ENCODE results near the gene SH3BP1.
A peak's percentile ranks its signal among the peaks of the same experiment; 100 is the strongest.

Gene SH3BP1

GRCh38 chr22:37675930-37676735, 36.7 kb downstream of the SH3BP1 start:
- H3K27ac ChIP-seq = peak overlapping the region; percentile 98
- TF ChIP-seq, protein P1, sequence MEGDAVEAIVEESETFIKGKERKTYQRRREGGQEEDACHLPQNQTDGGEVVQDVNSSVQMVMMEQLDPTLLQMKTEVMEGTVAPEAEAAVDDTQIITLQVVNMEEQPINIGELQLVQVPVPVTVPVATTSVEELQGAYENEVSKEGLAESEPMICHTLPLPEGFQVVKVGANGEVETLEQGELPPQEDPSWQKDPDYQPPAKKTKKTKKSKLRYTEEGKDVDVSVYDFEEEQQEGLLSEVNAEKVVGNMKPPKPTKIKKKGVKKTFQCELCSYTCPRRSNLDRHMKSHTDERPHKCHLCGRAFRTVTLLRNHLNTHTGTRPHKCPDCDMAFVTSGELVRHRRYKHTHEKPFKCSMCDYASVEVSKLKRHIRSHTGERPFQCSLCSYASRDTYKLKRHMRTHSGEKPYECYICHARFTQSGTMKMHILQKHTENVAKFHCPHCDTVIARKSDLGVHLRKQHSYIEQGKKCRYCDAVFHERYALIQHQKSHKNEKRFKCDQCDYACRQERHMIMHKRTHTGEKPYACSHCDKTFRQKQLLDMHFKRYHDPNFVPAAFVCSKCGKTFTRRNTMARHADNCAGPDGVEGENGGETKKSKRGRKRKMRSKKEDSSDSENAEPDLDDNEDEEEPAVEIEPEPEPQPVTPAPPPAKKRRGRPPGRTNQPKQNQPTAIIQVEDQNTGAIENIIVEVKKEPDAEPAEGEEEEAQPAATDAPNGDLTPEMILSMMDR (conservative IDR thresholded peaks at IDR 0.05; ENCODE audit: low read depth) = no peak
- CTCF ChIA-PET = no interaction called here
- POLR2A ChIA-PET (ENCODE audit: low non-redundant PET) = interaction anchor here (0.6 to 0.8 kb wide), 3 partner anchors 14 to 54 kb away, joined by 3 to 4 read pairs (median 3); partner anchors contain the start of gene PDXP
- DNase-seq (ENCODE audit: low spot score) = no peak

- H3K27ac ChIP-seq = peak overlapping the region; percentile 98
- DNase-seq (ENCODE audit: low spot score) = peak; percentile 73
- CTCF ChIA-PET = interaction anchor here (0.6 kb wide), 1 partner anchor 54 kb away, joined by 3 read pairs; no protein-coding TSS in a partner anchor
- POLR2A ChIA-PET (ENCODE audit: low non-redundant PET) = no interaction called here
- TF ChIP-seq, protein P1 (conservative IDR thresholded peaks at IDR 0.05; ENCODE audit: low read depth) = no peak
These were observed 37.4 kb downstream of the SH3BP1 start for GRCh38 chr22:37676736-37677492.

DNA sequence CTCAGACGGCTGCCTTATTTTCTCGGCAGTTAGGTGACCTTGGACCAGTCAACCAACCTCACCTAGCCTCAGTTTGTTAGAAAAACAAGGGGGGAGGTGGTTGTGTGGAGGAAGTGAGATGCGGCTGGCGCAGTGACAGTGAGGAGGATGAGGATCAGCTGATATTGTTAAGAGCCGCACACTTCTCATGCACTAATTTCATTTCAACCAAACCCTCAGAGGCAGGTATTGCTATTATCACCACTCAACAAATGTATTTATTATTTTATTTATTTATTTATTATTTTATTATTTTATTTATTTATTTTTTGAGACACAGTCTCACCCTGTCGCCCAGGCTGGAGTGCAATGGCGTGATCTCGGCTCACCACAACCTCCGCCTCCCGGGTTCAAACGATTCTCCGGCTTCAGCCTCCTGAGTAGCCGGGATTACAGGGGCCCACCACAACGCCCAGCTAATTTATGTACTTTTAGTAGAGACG, 38.1 kb downstream of the SH3BP1 start:
- TF ChIP-seq, protein P1 (conservative IDR thresholded peaks at IDR 0.05; ENCODE audit: low read depth) = no peak
- ChIA-PET CTCF (no interaction called here), POLR2A (ENCODE audit: low non-redundant PET) (no interaction called here)
- no peak for DNase-seq (ENCODE audit: low spot score)
- peak overlapping the region; percentile 98 for H3K27ac ChIP-seq

DNA sequence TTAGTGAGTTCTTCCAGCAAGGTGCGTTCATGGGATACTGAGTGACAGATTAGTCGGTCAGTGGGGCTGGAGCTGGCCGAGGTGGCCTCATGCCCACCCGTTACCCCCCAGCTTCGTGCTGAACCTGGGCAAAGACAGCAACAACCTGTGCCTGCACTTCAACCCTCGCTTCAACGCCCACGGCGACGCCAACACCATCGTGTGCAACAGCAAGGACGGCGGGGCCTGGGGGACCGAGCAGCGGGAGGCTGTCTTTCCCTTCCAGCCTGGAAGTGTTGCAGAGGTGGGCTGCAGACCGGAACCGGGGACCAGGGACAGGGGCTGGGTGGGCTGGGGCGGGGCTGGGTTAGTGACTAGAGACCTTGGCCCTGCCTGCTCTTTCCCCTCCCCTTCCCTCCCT, 38.9 kb downstream of the SH3BP1 start:
- TF ChIP-seq, protein P1 (conservative IDR thresholded peaks at IDR 0.05; ENCODE audit: low read depth) = no peak
- DNase-seq (ENCODE audit: low spot score) = no peak
- ChIA-PET CTCF (no interaction called here), POLR2A (ENCODE audit: low non-redundant PET) (no interaction called here)
- peak overlapping the region; percentile 98 for H3K27ac ChIP-seq

- no peak for DNase-seq (ENCODE audit: low spot score)
- peak overlapping the region; percentile 98 for H3K27ac ChIP-seq
- ChIA-PET POLR2A (ENCODE audit: low non-redundant PET) (no interaction called here), CTCF (interaction anchor here (0.7 kb wide), 1 partner anchor 126 kb away, joined by 7 read pairs; a partner anchor contains a TSS)
- TF ChIP-seq, protein P1 (conservative IDR thresholded peaks at IDR 0.05; ENCODE audit: low read depth) = no peak
These were observed 40.2 kb downstream of the SH3BP1 start for GRCh38 chr22:37679670-37680069.

- TF ChIP-seq, protein P1 (conservative IDR thresholded peaks at IDR 0.05; ENCODE audit: low read depth) = no peak
- ChIA-PET CTCF (interaction anchor here (0.7 to 0.9 kb wide), 2 partner anchors 37 to 125 kb away, joined by 4 to 7 read pairs; a partner anchor contains a TSS), POLR2A (ENCODE audit: low non-redundant PET) (no interaction called here)
- DNase-seq (ENCODE audit: low spot score) = no peak
- H3K27ac ChIP-seq = peak overlapping the region; percentile 98
These were observed 40.9 kb downstream of the SH3BP1 start for GRCh38 chr22:37680191-37680851.

All from RWPE1 (cell line).